NCI-H1436 treated with DMSO at 0.1 percent for 48 hours (cell line): Measurements from ENCODE around the gene MRPL51.
A peak's percentile ranks its signal among the peaks of the same experiment; 100 is the strongest.

ENCODE experiments used
- DNase-seq: peaks from one replicate; lab custom pipeline; 2025; lab: John Stamatoyannopoulos, UW

Gene MRPL51

GRCh38 chr12:6461401-6462233 is 31.4 kb downstream of the MRPL51 start:
- no peak for DNase-seq

- no peak for DNase-seq
Measured at GRCh38 chr12:6460751-6461371, 32.2 kb downstream of the MRPL51 start.

- DNase-seq = no peak
Measured at GRCh38 chr12:6459004-6459337, 34.1 kb downstream of the MRPL51 start.

GRCh38 chr12:6458281-6459003 is 34.6 kb downstream of the MRPL51 start:
- peak; percentile 38 for DNase-seq

- no peak for DNase-seq
Measured at GRCh38 chr12:6457220-6457945, 35.7 kb downstream of the MRPL51 start.

GRCh38 chr12:6452944-6453630 is 40.0 kb downstream of the MRPL51 start:
- no peak for DNase-seq

GRCh38 chr12:6452245-6452943 is 40.7 kb downstream of the MRPL51 start:
- no peak for DNase-seq

GRCh38 chr12:6451348-6452244 is 41.5 kb downstream of the MRPL51 start, which contains the start of gene TAPBPL:
TSS of gene TAPBPL (plus strand) at chr12:6452042. CDS start at chr12:6452249, 207 bp downstream.
- DNase-seq = no peak

- no peak for DNase-seq
Measured at GRCh38 chr12:6450869-6451347, 42.2 kb downstream of the MRPL51 start.

- DNase-seq = no peak
Measured at GRCh38 chr12:6450091-6450868, 42.8 kb downstream of the MRPL51 start.

GRCh38 chr12:6444704-6445688 is 48.1 kb downstream of the MRPL51 start, which contains the start of gene CD27:
TSS of gene CD27 (plus strand) at chr12:6444955. CDS start at chr12:6445096, 141 bp downstream.
- no peak for DNase-seq

GRCh38 chr12:6444031-6444430 is 49.0 kb downstream of the MRPL51 start:
- no peak for DNase-seq

GRCh38 chr12:6443361-6443983 is 49.6 kb downstream of the MRPL51 start:
- no peak for DNase-seq

GRCh38 chr12:6442836-6443235 is 50.2 kb downstream of the MRPL51 start:
- DNase-seq = no peak
